Measurements from ENCODE around the gene DMTF1. TPM values are rescaled to one million over a fixed set of nuclear protein-coding genes. Genes with fewer than 3 reads are reported as not detected.

The DMTF1 gene
- polyA plus RNA-seq, 1 of the 3 experiments (the other 2 are of a cell fraction): 108 TPM

- no peak overlapping the region; the same call in 1 of the 2 replicates for H2AFZ ChIP-seq (ENCODE audit: low read depth)
- no peak overlapping the region for H3K4me2 ChIP-seq
- H3K4me3 ChIP-seq (ENCODE audit: low read depth in 2 of 2, low read length in 1 of 2): no peak overlapping the region
- H3K79me2 ChIP-seq (ENCODE audit: insufficient read depth): no peaks in the 10 kb centered on the region
- 33% methylated on average over 4 of the region's 4 CpGs for WGBS (ENCODE audit: low lambda C conversion rate)
- no peaks in the 10 kb centered on the region for H3K27me3 ChIP-seq (ENCODE audit: insufficient read depth)
- H3K27ac ChIP-seq (ENCODE audit: low read depth in 2 of 2, low read length in 1 of 2): no peak overlapping the region
- H3F3A ChIP-seq (replicated peaks; ENCODE audit: insufficient read depth): no peaks in the 10 kb centered on the region
- no peak overlapping the region for H3K9ac ChIP-seq
- no peaks in the 10 kb centered on the region for H3K4me1 ChIP-seq (ENCODE audit: control insufficient read depth in 1 of 2, insufficient read depth in 2 of 2, low read depth in 1 of 2, low read length in 1 of 2)
- ChIA-PET POLR2A (no interaction called here), CTCF (interaction anchor here (1.4 kb wide), 1 partner anchor 20 kb away, joined by 3 read pairs; no protein-coding TSS in a partner anchor)
- no peak for DNase-seq
- H3K9me2 ChIP-seq: no peaks in the 10 kb centered on the region
- H3K36me3 ChIP-seq (replicated peaks in 1 of 2; ENCODE audit: control insufficient read depth in 1 of 2, insufficient read depth in 2 of 2, low read length in 1 of 2): no peaks in the 10 kb centered on the region
- H4K20me1 ChIP-seq (ENCODE audit: insufficient read depth): no peaks in the 10 kb centered on the region
- TF ChIP-seq GATA2 (CRISPR knock-in tag; IDR thresholded peaks at IDR 0.05): no peak
- no peak for TF ChIP-seq USF2 (IDR thresholded peaks at IDR 0.05; ENCODE audit: borderline replicate concordance, low read depth, low read length)
- TF ChIP-seq ELF1 (IDR thresholded peaks at IDR 0.05): no peak
- TF ChIP-seq RAD21 (IDR thresholded peaks at IDR 0.05; ENCODE audit: low read length): no peak
- TF ChIP-seq USF1 (IDR thresholded peaks at IDR 0.05; ENCODE audit: borderline replicate concordance, low read depth): no peak
- no peak for TF ChIP-seq JUND (IDR thresholded peaks at IDR 0.05)
- TF ChIP-seq PBX3 (IDR thresholded peaks at IDR 0.05): no peak
- no peak for TF ChIP-seq SMC3 (IDR thresholded peaks at IDR 0.05; ENCODE audit: low read depth, low read length)
- no peak for TF ChIP-seq RXRA (IDR thresholded peaks at IDR 0.05; ENCODE audit: borderline replicate concordance, low read depth)
- TF ChIP-seq POLR2AphosphoS5 (IDR thresholded peaks at IDR 0.05; ENCODE audit: low read depth, low read length): no peak
- no peak for TF ChIP-seq MAX (IDR thresholded peaks at IDR 0.05; ENCODE audit: low read depth)
- TF ChIP-seq FOXM1 (IDR thresholded peaks at IDR 0.05; ENCODE audit: low read depth): no peak
- TF ChIP-seq EZH2phosphoT487 (IDR thresholded peaks at IDR 0.05; ENCODE audit: borderline replicate concordance, low read depth): no peak
- no peak for TF ChIP-seq MXI1 (IDR thresholded peaks at IDR 0.05; ENCODE audit: low read depth, low read length)
- no peaks in the 10 kb centered on the region for H3K9me3 ChIP-seq
Measured at GRCh38 chr7:87106974-87107612, 45.2 kb upstream of the DMTF1 start.
